Measurements from ENCODE around the gene SCAF4.

DNA sequence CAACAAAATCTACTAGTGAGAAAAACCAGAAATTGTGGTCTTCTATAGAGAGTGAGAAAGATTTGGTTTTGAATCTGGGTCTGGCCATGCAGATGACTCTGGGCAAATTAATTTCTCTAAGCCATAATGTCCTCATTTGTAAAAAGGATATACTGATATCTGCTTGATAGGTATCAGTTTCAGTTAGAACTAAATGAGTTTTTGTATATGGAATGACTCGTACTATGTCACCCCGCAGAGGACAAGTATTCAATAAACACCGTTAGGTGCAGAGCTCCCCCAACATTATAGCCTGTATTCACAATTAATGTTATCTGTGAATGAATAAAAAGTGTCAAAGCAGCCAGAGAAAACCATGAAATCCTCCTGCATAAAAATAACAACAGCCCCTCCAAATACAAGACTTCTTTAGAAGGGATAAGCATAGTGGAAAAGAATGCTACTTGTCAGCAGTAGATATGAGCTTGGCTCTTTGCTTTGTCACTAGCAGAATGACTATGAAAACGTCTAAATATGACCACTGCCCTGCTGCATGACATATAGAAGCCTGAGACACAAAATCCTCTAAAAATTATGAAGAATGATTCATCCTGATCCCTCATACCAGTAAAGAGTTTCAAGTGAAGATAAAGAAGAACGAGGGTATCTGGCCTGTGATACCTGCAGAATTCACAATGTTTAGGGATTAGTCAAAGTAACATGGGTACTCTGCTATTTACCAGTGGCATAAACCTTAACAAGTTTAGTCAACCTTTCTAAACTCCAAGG lies 17.8 kb downstream of the SCAF4 start:
- TF ChIP-seq, protein P1, sequence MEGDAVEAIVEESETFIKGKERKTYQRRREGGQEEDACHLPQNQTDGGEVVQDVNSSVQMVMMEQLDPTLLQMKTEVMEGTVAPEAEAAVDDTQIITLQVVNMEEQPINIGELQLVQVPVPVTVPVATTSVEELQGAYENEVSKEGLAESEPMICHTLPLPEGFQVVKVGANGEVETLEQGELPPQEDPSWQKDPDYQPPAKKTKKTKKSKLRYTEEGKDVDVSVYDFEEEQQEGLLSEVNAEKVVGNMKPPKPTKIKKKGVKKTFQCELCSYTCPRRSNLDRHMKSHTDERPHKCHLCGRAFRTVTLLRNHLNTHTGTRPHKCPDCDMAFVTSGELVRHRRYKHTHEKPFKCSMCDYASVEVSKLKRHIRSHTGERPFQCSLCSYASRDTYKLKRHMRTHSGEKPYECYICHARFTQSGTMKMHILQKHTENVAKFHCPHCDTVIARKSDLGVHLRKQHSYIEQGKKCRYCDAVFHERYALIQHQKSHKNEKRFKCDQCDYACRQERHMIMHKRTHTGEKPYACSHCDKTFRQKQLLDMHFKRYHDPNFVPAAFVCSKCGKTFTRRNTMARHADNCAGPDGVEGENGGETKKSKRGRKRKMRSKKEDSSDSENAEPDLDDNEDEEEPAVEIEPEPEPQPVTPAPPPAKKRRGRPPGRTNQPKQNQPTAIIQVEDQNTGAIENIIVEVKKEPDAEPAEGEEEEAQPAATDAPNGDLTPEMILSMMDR (IDR thresholded peaks at IDR 0.05): no peak
- TF ChIP-seq MEF2A (IDR thresholded peaks at IDR 0.05; ENCODE audit: borderline replicate concordance, low read depth) (no peak), MXI1 (IDR thresholded peaks at IDR 0.05; ENCODE audit: low read depth, low read length) (no peak), GABPA (IDR thresholded peaks at IDR 0.05; ENCODE audit: low read depth) (no peak), YY1 (IDR thresholded peaks at IDR 0.05; ENCODE audit: low read depth) (no peak), JUND (IDR thresholded peaks at IDR 0.05) (peak; percentile 34; the same call in 1 of the 2 replicates), RCOR1 (IDR thresholded peaks at IDR 0.05; ENCODE audit: low read length) (no peak), EP300 (IDR thresholded peaks at IDR 0.05; ENCODE audit: borderline replicate concordance in 1 of 2, low read depth in 1 of 2, low read length in 1 of 2) (no peak), FOXJ3 (CRISPR knock-in tag; IDR thresholded peaks at IDR 0.05) (no peak), POLR2AphosphoS5 (IDR thresholded peaks at IDR 0.05; ENCODE audit: low read depth, low read length) (no peak), SMC3 (IDR thresholded peaks at IDR 0.05; ENCODE audit: low read depth, low read length) (no peak), FOXM1 (IDR thresholded peaks at IDR 0.05; ENCODE audit: low read depth) (no peak), RFX5 (IDR thresholded peaks at IDR 0.05; ENCODE audit: low read length) (no peak)

Data from SK-N-SH (cell line).